Activated CD4-positive, CD25-positive, alpha-beta regulatory T cell (primary cell): ENCODE measurements around the gene FGF14.

Experiments used
- DNase-seq, 4 experiments: peaks; one replicate each; lab custom pipeline; 2025; lab: John Stamatoyannopoulos, UW

Gene FGF14

GRCh38 chr13:102310691-102311418 is 91.0 kb downstream of the FGF14 start:
- no peak for DNase-seq

- DNase-seq, result no peak
Measured at GRCh38 chr13:102309110-102309509, 92.7 kb downstream of the FGF14 start.

- DNase-seq, result no peak
Measured at GRCh38 chr13:102302534-102302933, 99.3 kb downstream of the FGF14 start.

- DNase-seq, result no peak
Measured at GRCh38 chr13:102300379-102300778, 101.5 kb downstream of the FGF14 start.

- DNase-seq, result no peak
Measured at GRCh38 chr13:102299366-102299765, 102.5 kb downstream of the FGF14 start.

GRCh38 chr13:102298051-102298450 is 103.8 kb downstream of the FGF14 start:
- DNase-seq, result no peak

- no peak for DNase-seq
Measured at GRCh38 chr13:102295316-102296048, 106.4 kb downstream of the FGF14 start.

GRCh38 chr13:102294407-102295018 is 107.3 kb downstream of the FGF14 start:
- no peak for DNase-seq

- DNase-seq, result no peak
Measured at GRCh38 chr13:102293723-102294122, 108.1 kb downstream of the FGF14 start.

- no peak for DNase-seq
Measured at GRCh38 chr13:102291587-102292218, 110.1 kb downstream of the FGF14 start.

GRCh38 chr13:102289606-102290005 is 112.2 kb downstream of the FGF14 start:
- no peak for DNase-seq

- DNase-seq, result no peak
Measured at GRCh38 chr13:102286326-102286725, 115.5 kb downstream of the FGF14 start.

GRCh38 chr13:102280366-102280765 is 121.5 kb downstream of the FGF14 start:
- no peak for DNase-seq

- DNase-seq, result no peak
Measured at GRCh38 chr13:102277286-102277685, 124.6 kb downstream of the FGF14 start.

GRCh38 chr13:102276404-102276803 is 125.4 kb downstream of the FGF14 start:
- DNase-seq, result no peak

- DNase-seq, result no peak
Measured at GRCh38 chr13:102275969-102276368, 125.9 kb downstream of the FGF14 start.

GRCh38 chr13:102273111-102273510 is 128.7 kb downstream of the FGF14 start:
- DNase-seq, result no peak

- DNase-seq, result no peak
Measured at GRCh38 chr13:102267191-102267590, 134.7 kb downstream of the FGF14 start.

GRCh38 chr13:102261809-102262208 is 140.0 kb downstream of the FGF14 start:
- DNase-seq, result no peak

- DNase-seq, result no peak
Measured at GRCh38 chr13:102261316-102261715, 140.5 kb downstream of the FGF14 start.

GRCh38 chr13:102260256-102260655 is 141.6 kb downstream of the FGF14 start:
- no peak for DNase-seq

GRCh38 chr13:102255409-102255808 is 146.4 kb downstream of the FGF14 start:
- DNase-seq, result no peak

- DNase-seq, result no peak
Measured at GRCh38 chr13:102251817-102252216, 150.0 kb downstream of the FGF14 start.
